ENCODE data around the gene PDE6C. TPM values are rescaled to one million over a fixed set of nuclear protein-coding genes. Genes with fewer than 3 reads are reported as not detected.

Gene PDE6C
- total and polyA plus RNA-seq, 4 donors, result not detected

DNA sequence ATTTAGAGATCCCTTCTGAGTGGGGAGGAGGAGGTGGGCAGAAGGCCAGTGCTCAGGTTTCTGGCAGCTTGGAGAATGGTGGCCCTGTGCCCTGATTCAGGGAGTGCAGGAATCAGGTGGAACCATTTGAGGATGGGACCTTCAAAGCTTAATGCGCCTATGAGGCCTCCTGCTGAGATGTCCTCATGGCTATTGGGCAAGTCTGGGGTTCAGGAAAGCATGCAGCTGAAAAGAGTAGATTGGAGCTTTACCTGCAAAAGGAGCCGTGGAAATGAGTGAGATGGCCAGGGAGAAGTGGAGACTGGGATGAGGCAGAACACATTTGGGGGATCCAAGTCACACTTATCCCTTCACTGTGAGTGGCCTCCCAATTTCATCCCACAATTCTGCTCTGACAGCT, 39.7 kb upstream of the PDE6C start:
- DNase-seq (no peak), ATAC-seq (ENCODE audit: insufficient read depth, low FRiP score) (no peak)
- TF ChIP-seq, protein P1, sequence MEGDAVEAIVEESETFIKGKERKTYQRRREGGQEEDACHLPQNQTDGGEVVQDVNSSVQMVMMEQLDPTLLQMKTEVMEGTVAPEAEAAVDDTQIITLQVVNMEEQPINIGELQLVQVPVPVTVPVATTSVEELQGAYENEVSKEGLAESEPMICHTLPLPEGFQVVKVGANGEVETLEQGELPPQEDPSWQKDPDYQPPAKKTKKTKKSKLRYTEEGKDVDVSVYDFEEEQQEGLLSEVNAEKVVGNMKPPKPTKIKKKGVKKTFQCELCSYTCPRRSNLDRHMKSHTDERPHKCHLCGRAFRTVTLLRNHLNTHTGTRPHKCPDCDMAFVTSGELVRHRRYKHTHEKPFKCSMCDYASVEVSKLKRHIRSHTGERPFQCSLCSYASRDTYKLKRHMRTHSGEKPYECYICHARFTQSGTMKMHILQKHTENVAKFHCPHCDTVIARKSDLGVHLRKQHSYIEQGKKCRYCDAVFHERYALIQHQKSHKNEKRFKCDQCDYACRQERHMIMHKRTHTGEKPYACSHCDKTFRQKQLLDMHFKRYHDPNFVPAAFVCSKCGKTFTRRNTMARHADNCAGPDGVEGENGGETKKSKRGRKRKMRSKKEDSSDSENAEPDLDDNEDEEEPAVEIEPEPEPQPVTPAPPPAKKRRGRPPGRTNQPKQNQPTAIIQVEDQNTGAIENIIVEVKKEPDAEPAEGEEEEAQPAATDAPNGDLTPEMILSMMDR (IDR thresholded peaks at IDR 0.05; ENCODE audit: control extremely low read depth, extremely low read depth), result no peak
- WGBS, 2 donors, result 55 to 80% methylated on average over 2 of the region's 2 CpGs
- H3K4me1 ChIP-seq (ENCODE audit: control insufficient read depth in 5 of 5, insufficient read depth in 5 of 5, low read length in 5 of 5), result peaks cover 0 to 3% (median 0%) of the 10 kb centered on the region in 5 donors
- H3K27ac ChIP-seq (ENCODE audit: low read depth in 1 of 2, low read length in 1 of 2), result no peak overlapping the region
- H3K9me3 ChIP-seq (ENCODE audit: control insufficient read depth in 4 of 4, insufficient read depth in 3 of 4, low read length in 3 of 4), result no peaks in the 10 kb centered on the region
- no peak overlapping the region for H3K4me3 ChIP-seq
- peaks cover 0 to 41% (median 28%) of the 10 kb centered on the region in 3 donors for H3K27me3 ChIP-seq (ENCODE audit: control insufficient read depth in 3 of 3, insufficient read depth in 3 of 3, low read length in 2 of 3)
- H3K36me3 ChIP-seq (ENCODE audit: control insufficient read depth in 4 of 4, insufficient read depth in 4 of 4, low read length in 4 of 4), result no peaks in the 10 kb centered on the region
- no peak overlapping the region for H3K9ac ChIP-seq (ENCODE audit: insufficient read depth in 1 of 2, low read length in 2 of 2)

DNA sequence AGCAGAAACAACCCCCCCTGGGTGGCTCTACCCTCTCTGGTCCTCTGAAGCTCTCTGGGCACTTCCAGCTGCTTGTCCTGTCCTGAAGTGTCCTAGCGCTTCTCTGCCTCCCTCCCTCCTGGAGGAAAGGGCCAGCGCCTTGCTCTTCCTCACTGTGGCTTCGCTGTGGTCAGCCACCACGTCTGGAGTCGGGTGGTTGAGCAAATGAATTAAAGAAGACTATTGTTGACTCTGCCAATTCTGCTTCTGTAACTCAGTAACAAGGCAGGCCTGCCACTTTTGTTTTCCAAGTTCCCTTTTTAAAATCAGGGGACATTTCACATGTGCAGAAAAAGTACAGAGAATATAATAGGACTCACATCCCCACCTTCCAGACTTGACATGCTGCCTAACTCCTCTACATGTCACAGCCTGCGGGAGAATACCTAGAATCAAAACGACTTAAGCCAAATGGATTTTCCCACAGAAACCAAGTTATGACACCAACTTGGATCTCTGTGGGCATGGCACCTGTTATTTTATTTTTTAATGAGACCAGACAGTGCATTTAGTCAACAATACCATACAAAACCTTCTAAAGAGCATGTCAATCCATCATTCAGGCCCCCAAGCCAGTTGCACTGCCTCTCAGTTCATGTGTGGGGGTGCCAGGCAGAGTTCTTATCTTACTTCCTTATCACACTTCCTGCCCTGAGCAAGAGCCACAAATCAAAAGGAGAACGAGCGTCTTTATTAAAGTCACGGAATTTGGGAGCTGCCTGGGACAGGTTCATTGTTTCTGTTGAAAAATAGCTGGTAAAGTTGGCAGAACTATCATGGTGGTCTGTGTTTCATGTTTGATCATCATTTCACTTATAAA, 39.1 kb upstream of the PDE6C start:
- DNase-seq (peak in 1 of 3 donors; percentile 29), ATAC-seq (ENCODE audit: insufficient read depth, low FRiP score) (no peak)
- Histone ChIP-seq H3K4me1 (ENCODE audit: control insufficient read depth in 5 of 5, insufficient read depth in 5 of 5, low read length in 5 of 5) (peaks cover 0 to 2% (median 0%) of the 10 kb centered on the region in 5 donors), H3K9ac (ENCODE audit: insufficient read depth in 1 of 2, low read length in 2 of 2) (no peak overlapping the region), H3K36me3 (ENCODE audit: control insufficient read depth in 4 of 4, insufficient read depth in 4 of 4, low read length in 4 of 4) (no peaks in the 10 kb centered on the region), H3K9me3 (ENCODE audit: control insufficient read depth in 4 of 4, insufficient read depth in 3 of 4, low read length in 3 of 4) (no peaks in the 10 kb centered on the region), H3K27me3 (ENCODE audit: control insufficient read depth in 3 of 3, insufficient read depth in 3 of 3, low read length in 2 of 3) (peaks cover 0 to 35% (median 21%) of the 10 kb centered on the region in 3 donors), H3K27ac (ENCODE audit: low read depth in 1 of 2, low read length in 1 of 2) (no peak overlapping the region), H3K4me3 (no peak overlapping the region)
- WGBS, 2 donors, result 11 to 25% methylated on average over 10 of the region's 10 CpGs
- TF ChIP-seq, protein P1 (IDR thresholded peaks at IDR 0.05; ENCODE audit: control extremely low read depth, extremely low read depth), result no peak

GRCh38 chr10:93573924-93574323, 38.4 kb upstream of the PDE6C start:
- H3K9me3 ChIP-seq (ENCODE audit: control insufficient read depth in 4 of 4, insufficient read depth in 3 of 4, low read length in 3 of 4), result peaks cover 0 to 3% (median 0%) of the 10 kb centered on the region in 4 donors
- no peaks in the 10 kb centered on the region for H3K36me3 ChIP-seq (ENCODE audit: control insufficient read depth in 4 of 4, insufficient read depth in 4 of 4, low read length in 4 of 4)
- H3K4me1 ChIP-seq (ENCODE audit: control insufficient read depth in 5 of 5, insufficient read depth in 5 of 5, low read length in 5 of 5), result peaks cover 0 to 2% (median 0%) of the 10 kb centered on the region in 5 donors
- peaks cover 0 to 28% (median 14%) of the 10 kb centered on the region in 3 donors for H3K27me3 ChIP-seq (ENCODE audit: control insufficient read depth in 3 of 3, insufficient read depth in 3 of 3, low read length in 2 of 3)
- H3K27ac ChIP-seq (ENCODE audit: low read depth in 1 of 2, low read length in 1 of 2), result no peak overlapping the region
- peak in 1 of 3 donors; percentile 12 for DNase-seq
- no peak overlapping the region for H3K9ac ChIP-seq (ENCODE audit: insufficient read depth in 1 of 2, low read length in 2 of 2)
- 47 to 58% methylated on average over 3 of the region's 3 CpGs for WGBS, 2 donors
- TF ChIP-seq, protein P1 (IDR thresholded peaks at IDR 0.05; ENCODE audit: control extremely low read depth, extremely low read depth), result no peak
- ATAC-seq (ENCODE audit: insufficient read depth, low FRiP score), result no peak
- H3K4me3 ChIP-seq, result no peak overlapping the region
